ENCODE measurements around the gene CXCL6. TPM values are rescaled to one million over a fixed set of nuclear protein-coding genes. Genes with fewer than 3 reads are reported as not detected.

Gene CXCL6
- total and polyA plus RNA-seq, 8 donors, result 0.65 to 65.6 (median 2.1) TPM

DNA sequence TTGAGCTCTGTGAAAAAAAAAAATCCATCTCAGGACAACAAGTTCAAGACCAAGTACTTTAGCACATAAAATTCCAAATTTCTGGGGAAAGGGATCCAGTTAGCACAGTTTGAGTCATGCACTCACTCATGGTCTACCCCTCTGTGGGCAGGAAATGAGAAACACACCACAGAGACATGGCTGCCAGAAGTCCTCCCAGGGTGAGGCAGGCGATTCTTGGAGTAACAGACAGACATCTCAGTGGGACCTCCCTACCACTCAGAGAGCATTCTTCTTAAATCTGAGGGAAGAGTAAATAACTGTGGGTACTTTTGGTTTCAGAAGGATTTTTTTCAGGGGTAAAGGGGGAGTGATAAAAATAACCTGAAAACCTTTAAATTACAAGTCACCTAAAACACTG, 46.8 kb downstream of the CXCL6 start:
- H3K4me1 ChIP-seq, result no peaks in the 10 kb centered on the region
- DNase-seq (no peak), FAIRE-seq (no peak), ATAC-seq (no peak)
- intact Hi-C loops (cut with DNase I), result no loop called here
- no peak overlapping the region for H3K4me3 ChIP-seq
- WGBS, 2 donors, result 68 to 75% methylated on average over 1 of the region's 1 CpG
- peaks cover 0 to 6% (median 0%) of the 10 kb centered on the region in 4 donors for H3K27me3 ChIP-seq
- no peaks in the 10 kb centered on the region for H3K9me3 ChIP-seq
- H3K36me3 ChIP-seq, result no peaks in the 10 kb centered on the region
- H3K27ac ChIP-seq, result no peak overlapping the region
- TF ChIP-seq, protein P1, sequence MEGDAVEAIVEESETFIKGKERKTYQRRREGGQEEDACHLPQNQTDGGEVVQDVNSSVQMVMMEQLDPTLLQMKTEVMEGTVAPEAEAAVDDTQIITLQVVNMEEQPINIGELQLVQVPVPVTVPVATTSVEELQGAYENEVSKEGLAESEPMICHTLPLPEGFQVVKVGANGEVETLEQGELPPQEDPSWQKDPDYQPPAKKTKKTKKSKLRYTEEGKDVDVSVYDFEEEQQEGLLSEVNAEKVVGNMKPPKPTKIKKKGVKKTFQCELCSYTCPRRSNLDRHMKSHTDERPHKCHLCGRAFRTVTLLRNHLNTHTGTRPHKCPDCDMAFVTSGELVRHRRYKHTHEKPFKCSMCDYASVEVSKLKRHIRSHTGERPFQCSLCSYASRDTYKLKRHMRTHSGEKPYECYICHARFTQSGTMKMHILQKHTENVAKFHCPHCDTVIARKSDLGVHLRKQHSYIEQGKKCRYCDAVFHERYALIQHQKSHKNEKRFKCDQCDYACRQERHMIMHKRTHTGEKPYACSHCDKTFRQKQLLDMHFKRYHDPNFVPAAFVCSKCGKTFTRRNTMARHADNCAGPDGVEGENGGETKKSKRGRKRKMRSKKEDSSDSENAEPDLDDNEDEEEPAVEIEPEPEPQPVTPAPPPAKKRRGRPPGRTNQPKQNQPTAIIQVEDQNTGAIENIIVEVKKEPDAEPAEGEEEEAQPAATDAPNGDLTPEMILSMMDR (IDR thresholded peaks at IDR 0.05), result no peak

DNA sequence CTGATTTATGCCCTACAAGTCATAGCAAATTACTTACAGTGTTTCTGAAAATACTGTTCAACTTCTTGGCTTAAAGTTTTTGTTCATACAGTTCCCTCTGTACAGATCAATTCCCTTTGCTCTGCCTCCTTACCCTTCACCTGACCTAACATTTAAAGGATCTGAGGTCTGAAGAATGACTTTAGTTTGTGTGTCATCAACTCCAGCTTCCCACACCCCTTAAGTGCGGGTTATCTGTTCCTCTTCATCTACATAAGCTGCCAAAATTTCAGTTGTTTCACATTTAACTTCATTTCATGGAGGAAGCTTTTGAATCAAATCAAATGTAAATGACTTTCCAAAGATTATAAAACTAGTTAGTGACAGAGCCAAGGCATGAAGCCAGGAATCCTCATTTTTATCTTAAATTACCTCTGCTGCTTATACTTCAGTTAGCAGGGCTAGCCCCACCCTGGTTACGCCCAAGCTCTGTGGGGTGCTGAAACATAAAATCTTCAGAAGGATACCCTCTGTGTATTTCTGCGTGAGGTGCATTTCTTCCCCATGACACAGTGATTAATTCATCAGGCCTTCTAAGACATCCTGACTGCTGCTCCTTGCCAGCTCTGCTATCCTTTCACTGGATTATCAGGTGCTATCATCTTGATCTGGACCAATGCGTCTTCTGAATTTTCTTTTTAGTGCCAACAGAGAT, 49.2 kb downstream of the CXCL6 start:
- intact Hi-C loops (cut with DNase I), result no loop called here
- TF ChIP-seq, protein P1 (IDR thresholded peaks at IDR 0.05), result no peak
- FAIRE-seq (no peak), ATAC-seq (no peak), DNase-seq (no peak)
- Histone ChIP-seq H3K4me1 (no peaks in the 10 kb centered on the region), H3K9me3 (no peaks in the 10 kb centered on the region), H3K27me3 (peaks cover 0 to 6% (median 0%) of the 10 kb centered on the region in 4 donors), H3K4me3 (no peak overlapping the region), H3K36me3 (no peaks in the 10 kb centered on the region), H3K27ac (no peak overlapping the region)
- 77 to 85% methylated on average over 4 of the region's 4 CpGs for WGBS, 2 donors

Other genes with a start within 250 kb of the CXCL6 start
- 10 to 100 TPM in 1 of 6 donors, 1 to 10 TPM in 5; 3.1 to 10.2 (median 5.8) TPM for gene RASSF6, start 216.2 kb upstream of the CXCL6 start, total RNA-seq
- 1 to 10 TPM; 2.8 to 4.1 TPM for gene RASSF6, start 216.2 kb upstream of the CXCL6 start, polyA plus RNA-seq
- 10 to 100 TPM in 2 of 6 donors, 1 to 10 TPM in 2, under 1 TPM in 2; 0.37 to 43.2 (median 2.9) TPM for gene CXCL8, start 96.1 kb upstream of the CXCL6 start, total RNA-seq
- gene CXCL8, start 96.1 kb upstream of the CXCL6 start, polyA plus RNA-seq, result 10 to 100 TPM in 1 of 2 donors, 1 to 10 TPM in 1; 1.9 to 13.6 TPM
- under 1 TPM in 1 of 6 donors, not detected in 5; 0.53 TPM for gene PF4V1, start 16.6 kb downstream of the CXCL6 start, total RNA-seq
- not detected for gene PF4V1, start 16.6 kb downstream of the CXCL6 start, polyA plus RNA-seq
- 10 to 100 TPM in 2 of 6 donors, 1 to 10 TPM in 4; 2.5 to 35.4 (median 6.3) TPM for gene CXCL1, start 32.7 kb downstream of the CXCL6 start, total RNA-seq
- gene CXCL1, start 32.7 kb downstream of the CXCL6 start, polyA plus RNA-seq, result 10 to 100 TPM; 26.5 to 26.6 TPM
- gene PF4, start 145.3 kb downstream of the CXCL6 start, total RNA-seq, result not detected
- gene PF4, start 145.3 kb downstream of the CXCL6 start, polyA plus RNA-seq, result under 1 TPM in 1 of 2 donors, not detected in 1; 0.19 TPM
- under 1 TPM in 1 of 6 donors, not detected in 5; 0.31 TPM for gene PPBP, start 151.5 kb downstream of the CXCL6 start, total RNA-seq
- gene PPBP, start 151.5 kb downstream of the CXCL6 start, polyA plus RNA-seq, result not detected
- 1 to 10 TPM in 2 of 6 donors, under 1 TPM in 4; 0.09 to 9.4 (median 0.38) TPM for gene CXCL5, start 162.0 kb downstream of the CXCL6 start, total RNA-seq
- gene CXCL5, start 162.0 kb downstream of the CXCL6 start, polyA plus RNA-seq, result under 1 TPM; 0.19 to 0.23 TPM
- 1 to 10 TPM in 3 of 6 donors, under 1 TPM in 3; 0.60 to 7.3 (median 1.3) TPM for gene CXCL3, start 202.0 kb downstream of the CXCL6 start, total RNA-seq
- gene CXCL3, start 202.0 kb downstream of the CXCL6 start, polyA plus RNA-seq, result 1 to 10 TPM; 2.2 to 2.5 TPM